Ovary (tissue), 10 donors: ENCODE measurements around the gene ASXL3. TPM values are rescaled to one million over a fixed set of nuclear protein-coding genes. Genes with fewer than 3 reads are reported as not detected.

Experiments used
- DNase-seq, 5 donors: peaks; one replicate each; pipeline ENCODE4 v3.0.0-alpha.2; 2019 to 2020
- H3K27ac ChIP-seq, 2 donors: fragments of 200-600 bp; one replicate each; pipeline versions ENCODE4 v1.5.1 to v1.8.0; 2019 to 2022
- H3K27me3 ChIP-seq: fragments of 200-600 bp; one replicate; pipeline ENCODE4 v1.8.0; 2022
- H3K36me3 ChIP-seq: fragments of 200-600 bp; sonication (generic); one replicate; pipeline ENCODE4 v1.5.1; 2019
- H3K4me1 ChIP-seq: one replicate; pipeline ENCODE4 v1.8.1; 2013; ENCODE audit warnings: mild to moderate bottlenecking, moderate library complexity; ENCODE audit not compliant: insufficient read depth
- H3K4me3 ChIP-seq: fragments of 200-600 bp; sonication (generic); one replicate; pipeline ENCODE4 v1.5.1; 2017
- H3K9me3 ChIP-seq, 2 donors: fragments of 200-600 bp in 1 of 2; sonication (generic) in 1 of 2; one replicate each; pipeline versions ENCODE4 v1.5.1 to v1.8.1; 2013 to 2019; ENCODE audit warnings: mild to moderate bottlenecking in 1 of 2, moderate library complexity in 1 of 2
- CTCF ChIP-seq, 3 donors: fragments of 450-650 bp in 2 of 3; fragments of 200-600 bp in 1 of 3; IDR thresholded peaks; one replicate each; pipeline versions ENCODE4 v1.5.1 to v1.8.0; 2016 to 2022; ENCODE audit warnings: antibody characterized with exemption in 3 of 3, mild to moderate bottlenecking in 1 of 3
- EP300 ChIP-seq: sonication (generic); formaldehyde crosslinking; IDR thresholded peaks from one replicate; pipeline ENCODE4 v1.6.1; 2017; ENCODE audit warnings: antibody characterized with exemption
- POLR2A ChIP-seq: fragments of 450-650 bp; IDR thresholded peaks from one replicate; pipeline ENCODE4 v1.6.1; 2017; ENCODE audit warnings: antibody characterized with exemption, mild to moderate bottlenecking, moderate library complexity
- WGBS, 3 donors: extraction: QIAGEN DNeasy Blood & Tissue Kit in 1 of 3; methylation state at CpG; one replicate each; pipeline versions ENCODE4 v1.1.5 to v1.1.7; 2013 to 2017; 5-methylcytosine and 5-hydroxymethylcytosine counted together
- intact Hi-C, 4 donors: fragments of 100-400 bp; cut with DNase I; formaldehyde crosslinking; loops; one replicate each; pipeline versions ENCODE4 v1.11.0 to v1.15.1; 2022 to 2023
- long read RNA-seq, 3 donors: library from polyadenylated mRNA in 2 of 3; unstranded in 2 of 3; transcript quantifications; one replicate each; pipeline ENCODE4 v2.0.0 and lab custom pipeline, GENCODE V29; 2021 to 2026
- polyA plus RNA-seq, 2 donors: library from polyadenylated mRNA; stranded (reverse); fragments of 200-250 nt in 1 of 2; fragments of 350-450 nt in 1 of 2; fragmentation: Illumina TruSeq in 1 of 2; extraction: RNeasy Lipid Tissue Mini Kit (QIAGEN cat#74804) in 1 of 2; gene quantifications; one replicate each; pipeline ENCODE4 v1.2.3, GENCODE V29; 2013 to 2014
- total RNA-seq, 7 donors: library from RNA; depleted of rRNA in 2 of 7; stranded (reverse); fragments of >200 nt in 2 of 7; fragmentation: NEBNext Ultra II Directional in 3 of 7; extraction: Animal tissue kit (Norgen Biotek cat#: 25700) in 3 of 7; gene quantifications; one replicate each; pipeline versions ENCODE4 v1.1.0 to v1.2.4, GENCODE V29; 2016 to 2023
- donor health status: DM: no; HTN: no; CAD: no; lungs with moderate emphysema.
- donor health status: DM: no; HTN: no; CAD: no.
- donor health status: Bipolar disorder and iron deficiency.
- donor health status: DM: yes; HTN: yes; CAD: no.
- donor health status: DM: no; HTN: no; CAD: no.
- donor health status: DM: yes; HTN: yes; CAD: no.

Gene ASXL3
- 10 to 100 TPM in 6 of 7 donors, 1 to 10 TPM in 1; 7.0 to 23.2 (median 20.5) TPM for total RNA-seq
- polyA plus RNA-seq: 1 to 10 TPM; 1.8 to 3.3 TPM
- long read RNA-seq, donor 1, partial matches to known transcripts: 1 of 6 reads
- long read RNA-seq, donor 1, other reads (novel, unspliced or antisense): 5 of 6 reads
- long read RNA-seq, donor 2: 0 reads
- long read RNA-seq, donor 3, partial matches to known transcripts: 1 of 3 reads
- long read RNA-seq, donor 3, other reads (novel, unspliced or antisense): 2 of 3 reads

- Histone ChIP-seq H3K27ac (peak within 1 kb of the TSS; percentile 100), H3K9me3 (no peaks in the 10 kb centered on the region), H3K36me3 (no peaks in the 10 kb centered on the region), H3K27me3 (no peaks in the 10 kb centered on the region), H3K4me3 (peak within 1 kb of the TSS; percentile 64), H3K4me1 (peaks cover 2% of the 10 kb centered on the region)
- intact Hi-C loops: no loop called here
- peak; percentile 71 to 85 (median 80) for DNase-seq
- 1% methylated on average over 28 to 102 of the region's 103 CpGs for WGBS, 3 donors
- no peak for TF ChIP-seq EP300
- TF ChIP-seq POLR2A: peak; percentile 25
- TF ChIP-seq CTCF (IDR thresholded peaks at IDR 0.05): no peak
Observed at GRCh38 chr18:33577685-33578517, at the start of gene ASXL3. Gene ASXL3 (plus strand): TSS chr18:33578219. CDS start chr18:33578632, 413 bp downstream.

- Histone ChIP-seq H3K27ac (no peak overlapping the region), H3K27me3 (no peaks in the 10 kb centered on the region), H3K4me3 (no peak overlapping the region), H3K36me3 (no peaks in the 10 kb centered on the region), H3K4me1 (no peaks in the 10 kb centered on the region), H3K9me3 (no peaks in the 10 kb centered on the region)
- TF ChIP-seq EP300 (no peak), CTCF (IDR thresholded peaks at IDR 0.05) (no peak), POLR2A (no peak)
- intact Hi-C loops: no loop called here
- no peak for DNase-seq
- 80 to 89% (median 86%) methylated on average over 1 of the region's 1 CpG for WGBS, 3 donors
Observed at GRCh38 chr18:33532978-33533377, 45.0 kb upstream of the ASXL3 start.

- no peaks in the 10 kb centered on the region for H3K27me3 ChIP-seq
- no peak overlapping the region for H3K4me3 ChIP-seq
- no peak overlapping the region for H3K27ac ChIP-seq
- H3K36me3 ChIP-seq: no peaks in the 10 kb centered on the region
- DNase-seq: no peak
- H3K9me3 ChIP-seq: no peaks in the 10 kb centered on the region
- no peak for TF ChIP-seq EP300
- TF ChIP-seq POLR2A: no peak
- TF ChIP-seq CTCF (IDR thresholded peaks at IDR 0.05): no peak
- WGBS, 3 donors: 83 to 89% (median 85%) methylated on average over 1 of the region's 1 CpG
- H3K4me1 ChIP-seq: no peaks in the 10 kb centered on the region
- intact Hi-C loops: no loop called here
Observed at GRCh38 chr18:33536904-33537303, 41.1 kb upstream of the ASXL3 start.

DNA sequence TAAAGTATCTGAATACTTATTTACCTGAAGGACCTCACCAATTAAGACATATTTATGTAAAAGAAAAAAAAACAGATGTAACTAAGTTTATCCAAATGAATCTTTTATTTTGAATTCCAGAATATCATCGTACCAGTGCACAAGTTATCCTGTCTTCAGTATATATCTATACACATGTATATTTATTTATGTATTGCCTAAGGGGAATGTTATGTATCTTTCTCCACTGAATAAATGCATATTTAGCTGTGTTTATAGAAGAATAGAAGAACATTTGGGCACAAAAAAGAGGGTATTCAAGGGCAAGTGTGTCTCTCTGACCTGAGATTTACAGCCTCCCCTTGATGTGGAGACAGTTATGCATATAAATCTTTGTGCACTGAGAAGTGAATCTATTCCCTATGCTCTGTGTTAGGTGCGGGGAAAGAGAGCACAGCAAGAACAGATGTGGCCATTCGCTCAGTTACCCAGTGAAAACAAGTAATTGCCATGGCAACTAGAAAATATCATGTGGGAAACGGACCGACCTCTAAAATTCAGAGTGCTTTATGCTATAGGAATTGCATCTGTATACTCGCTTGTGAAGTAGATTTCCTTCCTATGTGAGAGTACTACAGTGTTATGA is 39.5 kb upstream of the ASXL3 start:
- intact Hi-C loops: no loop called here
- 45 to 57% (median 53%) methylated on average over 6 of the region's 6 CpGs for WGBS, 3 donors
- Histone ChIP-seq H3K36me3 (no peaks in the 10 kb centered on the region), H3K9me3 (no peaks in the 10 kb centered on the region), H3K4me1 (no peaks in the 10 kb centered on the region), H3K4me3 (no peak overlapping the region), H3K27me3 (no peaks in the 10 kb centered on the region), H3K27ac (no peak overlapping the region)
- no peak for DNase-seq
- TF ChIP-seq CTCF (IDR thresholded peaks at IDR 0.05) (no peak), POLR2A (no peak), EP300 (no peak)
